Calu3 (cell line): ENCODE data around the gene RBP3. TPM values are rescaled to one million over a fixed set of nuclear protein-coding genes. Genes with fewer than 3 reads are reported as not detected.

Source experiments
- BruUV-seq: library from RNA; stranded (reverse); fragments of 400-500 nt; replicated peaks from 2 replicates; lab custom pipeline; 2021; lab: Mats Ljungman, UMichigan
- CTCF ChIA-PET: fragments of 300-600 bp; sonication (Branson Sonifier 250); formaldehyde crosslinking; loops from one replicate; lab custom pipeline; 2022; ENCODE audit warnings: antibody characterized with exemption; lab: Charles Lee
- DNase-seq: peaks from one replicate; pipeline ENCODE4 v3.0.0; 2022
- H3K27ac Mint-ChIP-seq: one replicate; pipeline ENCODE4 v1.8.0; 2022; ENCODE audit warnings: mixed read lengths; ENCODE audit not compliant: unreplicated experiment
- H3K27me3 Mint-ChIP-seq: one replicate; pipeline ENCODE4 v1.8.0; 2022; ENCODE audit warnings: mixed read lengths; ENCODE audit not compliant: unreplicated experiment
- H3K36me3 Mint-ChIP-seq: one replicate; pipeline ENCODE4 v1.8.0; 2022; ENCODE audit warnings: mild to moderate bottlenecking, moderate library complexity, mixed read lengths; ENCODE audit not compliant: insufficient read depth, unreplicated experiment
- H3K4me1 Mint-ChIP-seq: one replicate; pipeline ENCODE4 v1.8.0; 2022; ENCODE audit warnings: mild to moderate bottlenecking, low read depth, mixed read lengths; ENCODE audit not compliant: unreplicated experiment
- H3K4me3 Mint-ChIP-seq: one replicate; pipeline ENCODE4 v1.8.0; 2022; ENCODE audit warnings: mild to moderate bottlenecking, low read depth, moderate library complexity, mixed read lengths; ENCODE audit not compliant: unreplicated experiment
- H3K9me3 Mint-ChIP-seq: one replicate; pipeline ENCODE4 v1.8.0; 2022; ENCODE audit warnings: low read depth, mixed read lengths; ENCODE audit not compliant: unreplicated experiment
- CTCF ChIP-seq: fragments of 200-600 bp; IDR thresholded peaks from one replicate; pipeline ENCODE4 v1.8.0; 2022; ENCODE audit warnings: antibody characterized with exemption; ENCODE audit not compliant: unreplicated experiment
- intact Hi-C: fragments of 100-400 bp; cut with micrococcal nuclease; formaldehyde crosslinking; loops from one replicate; pipeline ENCODE4 v1.10.0; 2022; ENCODE audit not compliant: unreplicated experiment
- total RNA-seq: library from RNA; stranded (reverse); gene quantifications from 2 replicates; pipeline ENCODE4 v1.2.3, GENCODE V29; 2022

RBP3 gene
- total RNA-seq, 1 experiment from 2014 or later: not detected

- no peak for DNase-seq
- H3K27me3 Mint-ChIP-seq: no peaks in the 10 kb centered on the region
- H3K4me3 Mint-ChIP-seq: no peak overlapping the region
- no peaks in the 10 kb centered on the region for H3K4me1 Mint-ChIP-seq
- CTCF ChIA-PET: interaction anchor here (1.3 kb wide), 1 partner anchor 12 kb away, joined by 3 read pairs; no protein-coding TSS in a partner anchor
- intact Hi-C loops: no loop called here
- H3K36me3 Mint-ChIP-seq: no peaks in the 10 kb centered on the region
- BruUV-seq: no TSS peak
- TF ChIP-seq CTCF: no peak
- no peaks in the 10 kb centered on the region for H3K9me3 Mint-ChIP-seq
- H3K27ac Mint-ChIP-seq: no peak overlapping the region
These were observed 22.7 kb downstream of the RBP3 start for GRCh38 chr10:47370878-47371277.

DNA sequence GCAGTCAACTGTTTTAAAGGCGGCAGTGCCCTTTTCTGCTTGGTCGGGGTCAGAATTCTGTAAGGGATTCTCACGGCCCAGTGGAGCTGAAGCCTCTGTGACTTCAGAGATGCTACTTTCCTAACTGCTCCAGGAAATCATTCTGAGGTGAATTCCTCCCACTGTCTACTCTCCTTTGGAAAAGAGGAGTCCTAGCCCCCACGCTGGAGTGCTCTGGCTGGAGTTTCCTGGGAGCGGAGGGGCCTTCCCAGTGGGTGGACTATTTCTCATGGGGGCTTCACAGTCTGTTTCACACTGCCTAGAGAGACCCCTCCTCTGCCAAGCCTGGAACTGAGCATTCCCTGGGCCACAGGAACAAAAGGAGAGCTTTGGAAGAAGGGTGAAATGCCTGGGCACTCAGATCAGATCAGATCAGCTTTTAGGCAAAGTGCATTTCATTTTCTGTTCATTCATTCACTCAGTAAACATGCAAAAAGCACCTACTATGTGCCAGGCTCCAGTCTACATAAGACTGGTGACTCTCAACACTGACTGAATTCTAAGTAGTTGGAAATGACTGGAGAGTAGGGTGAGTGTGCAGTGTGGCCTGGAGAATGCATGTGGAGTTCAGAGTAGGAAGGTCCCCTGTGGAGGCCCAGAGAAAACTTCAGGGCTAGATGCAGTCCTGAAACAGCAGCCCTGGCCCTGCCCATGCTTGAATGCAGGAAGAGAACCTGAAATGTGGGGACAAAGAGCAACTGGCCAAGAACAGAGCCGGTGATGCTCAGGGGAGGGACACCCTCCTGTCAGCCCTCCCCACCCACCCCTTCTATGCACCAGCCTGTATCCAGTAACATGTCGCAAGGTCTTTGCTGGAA is 23.7 kb downstream of the RBP3 start:
- Mint-ChIP-seq H3K36me3 (no peaks in the 10 kb centered on the region), H3K4me3 (no peak overlapping the region), H3K27me3 (no peaks in the 10 kb centered on the region), H3K27ac (no peak overlapping the region), H3K4me1 (peaks cover under 1% of the 10 kb centered on the region), H3K9me3 (no peaks in the 10 kb centered on the region)
- no TSS peak for BruUV-seq
- intact Hi-C loops: no loop called here
- CTCF ChIA-PET: interaction anchor here (1.3 kb wide), 1 partner anchor 13 kb away, joined by 3 read pairs; no protein-coding TSS in a partner anchor
- no peak for TF ChIP-seq CTCF
- DNase-seq: no peak

DNA sequence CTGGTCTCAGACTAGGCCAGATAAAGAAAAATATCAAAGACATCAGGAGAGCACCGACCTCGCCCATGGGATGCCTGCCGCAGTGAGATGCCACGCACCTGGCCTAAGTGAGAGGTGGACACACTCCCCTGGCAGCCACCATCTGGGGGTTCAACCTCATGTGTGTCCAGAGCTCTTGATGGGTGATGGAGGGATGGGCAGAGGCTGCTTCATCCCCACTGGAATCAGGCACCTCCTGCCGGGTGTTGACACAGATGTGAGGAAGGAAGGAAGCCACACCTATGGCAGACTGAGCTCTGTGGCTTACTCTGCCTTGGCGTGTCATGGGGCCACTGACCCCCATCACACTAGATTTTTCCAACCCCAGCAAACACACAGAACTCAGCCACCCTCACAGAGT is 24.6 kb downstream of the RBP3 start:
- no TSS peak for BruUV-seq
- Mint-ChIP-seq H3K27me3 (no peaks in the 10 kb centered on the region), H3K36me3 (no peaks in the 10 kb centered on the region), H3K27ac (no peak overlapping the region), H3K4me1 (peaks cover 9% of the 10 kb centered on the region), H3K9me3 (no peaks in the 10 kb centered on the region), H3K4me3 (no peak overlapping the region)
- no peak for TF ChIP-seq CTCF
- no peak for DNase-seq
- intact Hi-C loops: no loop called here
- CTCF ChIA-PET: no interaction called here

DNA sequence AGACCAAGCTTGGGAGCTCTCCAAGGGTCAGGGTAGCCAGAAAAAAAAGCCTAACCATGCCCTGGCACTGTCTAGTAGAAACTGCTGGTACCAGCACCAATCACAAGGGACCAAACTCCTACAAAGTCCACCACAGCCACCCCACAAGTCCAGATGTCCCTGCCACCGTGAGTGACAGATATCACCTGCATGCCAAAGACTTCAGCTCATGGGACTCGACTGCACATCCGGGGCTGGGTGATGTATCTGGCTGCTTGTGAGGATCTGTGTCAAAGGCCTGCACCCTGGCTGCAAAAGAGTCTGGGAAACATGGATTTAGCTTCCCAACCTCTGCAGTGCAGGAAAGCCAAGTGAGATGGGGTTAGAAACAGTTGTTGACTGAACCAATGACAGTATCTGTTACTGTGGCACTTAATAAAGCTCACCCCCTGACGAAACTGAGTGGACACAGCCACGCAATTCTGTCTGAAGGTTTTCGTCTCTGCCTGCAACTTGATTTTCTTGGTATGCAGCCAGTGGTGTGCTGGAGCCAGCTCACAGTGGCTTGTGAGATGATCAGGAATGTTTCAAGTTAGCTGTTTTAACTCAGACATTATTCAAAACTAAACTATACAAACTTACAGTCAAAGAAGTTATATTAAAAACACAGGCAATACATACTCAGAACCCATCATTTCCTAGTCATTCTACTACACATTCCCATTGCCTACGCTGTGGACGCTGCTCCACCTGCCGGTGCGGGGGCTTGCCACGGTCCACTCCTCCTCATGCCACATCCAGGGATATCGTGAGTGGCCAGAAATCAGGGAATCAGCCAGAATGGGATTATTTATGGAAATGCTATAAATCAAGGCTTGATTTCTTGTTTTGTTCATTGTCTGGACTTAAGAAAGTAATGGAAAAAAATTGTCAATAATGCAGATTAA is 26.7 kb downstream of the RBP3 start:
- Mint-ChIP-seq H3K9me3 (no peaks in the 10 kb centered on the region), H3K27ac (no peak overlapping the region), H3K4me3 (no peak overlapping the region), H3K27me3 (peaks cover 10% of the 10 kb centered on the region), H3K36me3 (no peaks in the 10 kb centered on the region), H3K4me1 (peaks cover 11% of the 10 kb centered on the region)
- BruUV-seq: no TSS peak
- no peak for DNase-seq
- CTCF ChIA-PET: interaction anchor here (0.7 to 0.8 kb wide), 2 partner anchors 9 to 11 kb away, joined by 3 to 4 read pairs; partner anchors contain the start of gene ZNF488
- intact Hi-C loops: no loop called here
- TF ChIP-seq CTCF: no peak
